SH-SY5Y (cell line): ENCODE data around the gene CPNE4.

Experiments
- GATA2 ChIP-seq: IDR thresholded peaks from 2 replicates; pipeline ENCODE4 v1.6.1; 2011; ENCODE audit warnings: mild to moderate bottlenecking, low read depth, low read length
- GATA3 ChIP-seq: IDR thresholded peaks from 2 replicates; pipeline ENCODE4 v1.6.1; 2011; ENCODE audit warnings: low read depth, mild to moderate bottlenecking, low read length, moderate library complexity

Gene CPNE4

GRCh38 chr3:131711114-131711768, 323.6 kb downstream of the CPNE4 start:
- TF ChIP-seq GATA2, result no peak
- TF ChIP-seq GATA3, result no peak

- TF ChIP-seq GATA3 (no peak), GATA2 (no peak)
Measured at GRCh38 chr3:131708241-131708640, 326.6 kb downstream of the CPNE4 start.

GRCh38 chr3:131705558-131706051, 329.2 kb downstream of the CPNE4 start:
- no peak for TF ChIP-seq GATA2
- no peak for TF ChIP-seq GATA3

GRCh38 chr3:131705099-131705498, 329.7 kb downstream of the CPNE4 start:
- TF ChIP-seq GATA2 (no peak), GATA3 (no peak)

GRCh38 chr3:131704098-131704497, 330.7 kb downstream of the CPNE4 start:
- no peak for TF ChIP-seq GATA3
- no peak for TF ChIP-seq GATA2

- TF ChIP-seq GATA2 (no peak), GATA3 (no peak)
Measured at GRCh38 chr3:131702146-131702545, 332.7 kb downstream of the CPNE4 start.

GRCh38 chr3:131701153-131701770, 333.6 kb downstream of the CPNE4 start:
- TF ChIP-seq GATA2 (no peak), GATA3 (no peak)

- TF ChIP-seq GATA3 (no peak), GATA2 (no peak)
Measured at GRCh38 chr3:131699001-131699400, 335.8 kb downstream of the CPNE4 start.

GRCh38 chr3:131694376-131694775, 340.4 kb downstream of the CPNE4 start:
- no peak for TF ChIP-seq GATA3
- TF ChIP-seq GATA2, result no peak

- TF ChIP-seq GATA2 (no peak), GATA3 (no peak)
Measured at GRCh38 chr3:131692356-131692755, 342.5 kb downstream of the CPNE4 start.

GRCh38 chr3:131690800-131691199, 344.0 kb downstream of the CPNE4 start:
- TF ChIP-seq GATA3, result no peak
- no peak for TF ChIP-seq GATA2

GRCh38 chr3:131688370-131688769, 346.4 kb downstream of the CPNE4 start:
- TF ChIP-seq GATA3, result no peak
- TF ChIP-seq GATA2, result no peak

GRCh38 chr3:131669600-131669999, 365.2 kb downstream of the CPNE4 start:
- TF ChIP-seq GATA2, result no peak
- no peak for TF ChIP-seq GATA3

GRCh38 chr3:131658771-131659170, 376.0 kb downstream of the CPNE4 start:
- no peak for TF ChIP-seq GATA3
- TF ChIP-seq GATA2, result no peak

GRCh38 chr3:131658115-131658514, 376.7 kb downstream of the CPNE4 start:
- TF ChIP-seq GATA3 (no peak), GATA2 (no peak)
